Neuronal stem cell (in vitro differentiated cells): ENCODE measurements around the gene ACRBP.

Source experiments
- DNase-seq: peaks from one replicate; pipeline ENCODE4 v3.0.0-alpha.2; 2013; ENCODE audit warnings: low spot score
- H2AFZ ChIP-seq: one replicate; pipeline ENCODE4 v1.6.1; 2013; ENCODE audit warnings: mild to moderate bottlenecking, low read length, inconsistent platforms
- H2AK5ac ChIP-seq: 2 replicates; pipeline ENCODE4 v1.6.1; 2013; ENCODE audit warnings: low read depth, mild to moderate bottlenecking, inconsistent platforms, low read length, moderate library complexity, mixed read lengths
- H2BK120ac ChIP-seq: 2 replicates; pipeline ENCODE4 v1.6.1; 2013; ENCODE audit warnings: low read depth, mild to moderate bottlenecking, inconsistent platforms, low read length, moderate library complexity, mixed read lengths
- H2BK12ac ChIP-seq: one replicate; pipeline ENCODE4 v1.6.1; 2013; ENCODE audit warnings: low read length, inconsistent platforms
- H2BK15ac ChIP-seq: 2 replicates; pipeline ENCODE4 v1.6.1; 2013; ENCODE audit warnings: mild to moderate bottlenecking, low read length, inconsistent platforms, mixed read lengths
- H2BK5ac ChIP-seq: one replicate; pipeline ENCODE4 v1.6.1; 2013; ENCODE audit warnings: inconsistent platforms, mild to moderate bottlenecking, low read length, moderate library complexity
- H3K14ac ChIP-seq: one replicate; pipeline ENCODE4 v1.6.1; 2013; ENCODE audit warnings: low read length, inconsistent platforms
- H3K18ac ChIP-seq: 2 replicates; pipeline ENCODE4 v1.6.1; 2013; ENCODE audit warnings: low read length, inconsistent platforms
- H3K23ac ChIP-seq: 2 replicates; pipeline ENCODE4 v1.6.1; 2013; ENCODE audit warnings: low read depth, mild to moderate bottlenecking, mixed read lengths, low read length, inconsistent platforms; ENCODE audit not compliant: poor library complexity
- H3K27ac ChIP-seq: replicated peaks from 3 replicates; pipeline ENCODE4 v1.5.1; 2013; ENCODE audit warnings: low read length, inconsistent platforms
- H3K27me3 ChIP-seq, 3 experiments: 2 replicates each; pipeline ENCODE4 v1.6.1; 2013; ENCODE audit warnings: low read length in 3 of 3, mild to moderate bottlenecking in 2 of 3, inconsistent platforms in 1 of 3, low read depth in 1 of 3, mixed read lengths in 1 of 3, moderate library complexity in 1 of 3; ENCODE audit not compliant: control insufficient read depth in 3 of 3, insufficient read depth in 3 of 3
- H3K36me3 ChIP-seq, 2 donors: replicated peaks in 1 of 2; 2 replicates each; pipeline ENCODE4 v1.6.1; 2013; ENCODE audit warnings: low read length in 2 of 2; ENCODE audit not compliant: control insufficient read depth in 2 of 2, insufficient read depth in 2 of 2
- H3K4ac ChIP-seq: 2 replicates; pipeline ENCODE4 v1.6.1; 2013; ENCODE audit warnings: inconsistent platforms, mild to moderate bottlenecking, low read length, moderate library complexity
- H3K4me1 ChIP-seq, 2 donors: 1 replicate in 1 of 2; 2 replicates in 1 of 2; pipeline ENCODE4 v1.6.1; 2013; ENCODE audit warnings: low read length in 2 of 2, low read depth in 1 of 2; ENCODE audit not compliant: control insufficient read depth in 2 of 2, insufficient read depth in 1 of 2
- H3K4me2 ChIP-seq: one replicate; pipeline ENCODE4 v1.6.1; 2013; ENCODE audit warnings: mild to moderate bottlenecking, low read length, inconsistent platforms; ENCODE audit not compliant: insufficient read depth, poor library complexity, severe bottlenecking
- H3K4me3 ChIP-seq, 2 donors: 2 replicates each; pipeline ENCODE4 v1.5.1; 2013; ENCODE audit warnings: low read length in 2 of 2, mild to moderate bottlenecking in 2 of 2, inconsistent platforms in 1 of 2, moderate library complexity in 1 of 2
- H3K79me1 ChIP-seq: one replicate; pipeline ENCODE4 v1.6.1; 2013; ENCODE audit warnings: low read depth, mild to moderate bottlenecking, inconsistent platforms, low read length, moderate library complexity
- H3K9ac ChIP-seq: one replicate; pipeline ENCODE4 v1.6.1; 2013; ENCODE audit warnings: mild to moderate bottlenecking, low read depth, low read length, inconsistent platforms; ENCODE audit not compliant: poor library complexity
- H3K9me3 ChIP-seq, 2 donors: replicated peaks in 1 of 2; 2 replicates each; pipeline versions ENCODE3 to v1.6.1; 2013; ENCODE audit warnings: low read length in 2 of 2, mild to moderate bottlenecking in 2 of 2, inconsistent platforms in 1 of 2, low read depth in 1 of 2, mixed read lengths in 1 of 2, moderate library complexity in 1 of 2; ENCODE audit not compliant: control insufficient read depth in 2 of 2, insufficient read depth in 1 of 2
- H4K8ac ChIP-seq: one replicate; pipeline ENCODE4 v1.6.1; 2013; ENCODE audit warnings: low read depth, mild to moderate bottlenecking, inconsistent platforms, low read length, moderate library complexity
- H4K91ac ChIP-seq: one replicate; pipeline ENCODE4 v1.6.1; 2013; ENCODE audit warnings: low read length, low read depth, mild to moderate bottlenecking, inconsistent platforms; ENCODE audit not compliant: poor library complexity
- WGBS, 2 donors: extraction: QIAGEN DNeasy Blood & Tissue Kit; methylation state at CpG; one replicate each; pipeline ENCODE4 v1.1.7; 2013; ENCODE audit warnings: missing lambda C conversion rate in 2 of 2, mixed read lengths in 1 of 2; ENCODE audit not compliant: insufficient read length in 2 of 2, insufficient replicate concordance in 1 of 2; ENCODE audit errors: extremely low coverage in 2 of 2; 5-methylcytosine and 5-hydroxymethylcytosine counted together

The ACRBP gene

GRCh38 chr12:6692888-6693287, 45.7 kb upstream of the ACRBP start:
- Histone ChIP-seq H2AK5ac (no peak overlapping the region), H2AFZ (no peak overlapping the region), H3K27me3 (no peaks in the 10 kb centered on the region), H3K9me3 (no peaks in the 10 kb centered on the region), H3K9ac (peak overlapping the region; percentile 47), H3K27ac (no peak overlapping the region), H3K79me1 (peaks cover 11% of the 10 kb centered on the region), H3K14ac (no peak overlapping the region), H2BK12ac (no peak overlapping the region), H2BK15ac (no peak overlapping the region), H3K36me3 (peaks cover 15 to 24% of the 10 kb centered on the region in 2 donors), H3K4me2 (no peak overlapping the region), H3K4me1 (peaks cover 3 to 20% of the 10 kb centered on the region in 2 donors), H4K91ac (no peak overlapping the region), H4K8ac (no peak overlapping the region), H3K18ac (no peak overlapping the region), H2BK120ac (no peak overlapping the region), H2BK5ac (no peak overlapping the region), H3K23ac (no peak overlapping the region), H3K4me3 (no peak overlapping the region), H3K4ac (no peak overlapping the region)
- no peak for DNase-seq
- no CpG with 5 or more reads among the region's 2 CpGs for WGBS, 2 donors

GRCh38 chr12:6691473-6691872, 44.2 kb upstream of the ACRBP start:
- H3K23ac ChIP-seq: no peak overlapping the region
- no peak overlapping the region for H3K4ac ChIP-seq
- no peak overlapping the region for H2BK12ac ChIP-seq
- H3K18ac ChIP-seq: no peak overlapping the region
- H3K27ac ChIP-seq: no peak overlapping the region
- no peak overlapping the region for H4K91ac ChIP-seq
- H3K79me1 ChIP-seq: peaks cover 7% of the 10 kb centered on the region
- no peak overlapping the region for H2AK5ac ChIP-seq
- no peak overlapping the region for H2BK15ac ChIP-seq
- H2AFZ ChIP-seq: no peak overlapping the region
- H3K14ac ChIP-seq: no peak overlapping the region
- no peak for DNase-seq
- H3K9ac ChIP-seq: no peak overlapping the region
- no peak overlapping the region for H2BK5ac ChIP-seq
- no peak overlapping the region for H2BK120ac ChIP-seq
- no peak overlapping the region for H3K4me2 ChIP-seq
- H4K8ac ChIP-seq: no peak overlapping the region
- H3K36me3 ChIP-seq: peaks cover 16 to 18% of the 10 kb centered on the region in 2 donors
- H3K27me3 ChIP-seq: no peaks in the 10 kb centered on the region
- peaks cover 0 to 1% of the 10 kb centered on the region in 2 donors for H3K9me3 ChIP-seq
- WGBS, 2 donors: no CpG with 5 or more reads among the region's 4 CpGs
- H3K4me3 ChIP-seq: peak overlapping the region in 1 of 2 donors; percentile 22
- peaks cover 7 to 27% of the 10 kb centered on the region in 2 donors for H3K4me1 ChIP-seq

- Histone ChIP-seq H2AK5ac (peak within 1 kb of the TSS; percentile 79), H2BK15ac (no peak within 1 kb of the TSS), H3K18ac (peak within 1 kb of the TSS; percentile 100), H4K8ac (peak within 1 kb of the TSS; percentile 67), H3K4me2 (peak within 1 kb of the TSS; percentile 81), H3K27me3 (no peaks in the 10 kb centered on the region), H3K27ac (peak within 1 kb of the TSS; percentile 96), H3K4ac (no peak within 1 kb of the TSS), H2AFZ (peak within 1 kb of the TSS; percentile 89), H3K23ac (peak within 1 kb of the TSS; percentile 66), H4K91ac (no peak within 1 kb of the TSS), H3K4me1 (peaks cover 7 to 27% of the 10 kb centered on the region in 2 donors), H3K79me1 (peaks cover 7% of the 10 kb centered on the region), H2BK5ac (peak within 1 kb of the TSS; percentile 99), H3K14ac (peak within 1 kb of the TSS; percentile 92), H3K4me3 (peak within 1 kb of the TSS; percentile 85 to 98), H2BK120ac (peak within 1 kb of the TSS; percentile 78), H3K9me3 (peaks cover 0 to 1% of the 10 kb centered on the region in 2 donors), H3K36me3 (peaks cover 8 to 27% of the 10 kb centered on the region in 2 donors), H2BK12ac (no peak within 1 kb of the TSS), H3K9ac (peak within 1 kb of the TSS; percentile 99)
- WGBS, 2 donors: no CpG with 5 or more reads among the region's 72 CpGs
- DNase-seq: peak; percentile 96
Observed at GRCh38 chr12:6688999-6689882, 42.0 kb upstream of the ACRBP start, which contains the start of gene ZNF384. ZNF384 (minus strand) TSS chr12:6689375; CDS start chr12:6679520, 9,855 bp downstream.

- Histone ChIP-seq H3K36me3 (peaks cover 6 to 34% of the 10 kb centered on the region in 2 donors), H3K18ac (peak overlapping the region; percentile 49), H2BK12ac (no peak overlapping the region), H3K9ac (peak overlapping the region; percentile 99), H2AFZ (peak overlapping the region; percentile 89), H4K91ac (no peak overlapping the region), H2BK5ac (peak overlapping the region; percentile 99), H3K4me1 (peaks cover 7 to 27% of the 10 kb centered on the region in 2 donors), H2BK15ac (no peak overlapping the region), H3K4me3 (peak overlapping the region; percentile 85 to 98), H3K4ac (no peak overlapping the region), H3K79me1 (peaks cover 5% of the 10 kb centered on the region), H3K27me3 (no peaks in the 10 kb centered on the region), H4K8ac (no peak overlapping the region), H3K14ac (no peak overlapping the region), H3K27ac (peak overlapping the region; percentile 96), H3K23ac (peak overlapping the region; percentile 66), H2AK5ac (peak overlapping the region; percentile 23), H2BK120ac (no peak overlapping the region), H3K9me3 (peaks cover 0 to 1% of the 10 kb centered on the region in 2 donors), H3K4me2 (peak overlapping the region; percentile 81)
- DNase-seq: no peak
- WGBS, 2 donors: no CpG with 5 or more reads among the region's 13 CpGs
Observed at GRCh38 chr12:6688543-6688998, 41.3 kb upstream of the ACRBP start.
